Skeletal muscle satellite cell (primary cell): Measurements from ENCODE around the gene PNMA6F.

Experiments used
- H3K27me3 ChIP-seq: 2 replicates; pipeline ENCODE4 v1.7.0; 2013; ENCODE audit warnings: low read length; ENCODE audit not compliant: control insufficient read depth, insufficient read depth
- H3K36me3 ChIP-seq: 2 replicates; pipeline ENCODE4 v1.7.0; 2013; ENCODE audit warnings: mild to moderate bottlenecking, control low read depth, low read length; ENCODE audit not compliant: insufficient read depth
- H3K4me1 ChIP-seq: 2 replicates; pipeline ENCODE4 v1.7.0; 2013; ENCODE audit warnings: low read length; ENCODE audit not compliant: control insufficient read depth, insufficient read depth
- H3K4me2 ChIP-seq: 2 replicates; pipeline ENCODE4 v1.7.0; 2013; ENCODE audit warnings: mild to moderate bottlenecking, low read length
- H3K4me3 ChIP-seq: 2 replicates; pipeline ENCODE4 v1.7.0; 2013; ENCODE audit warnings: low read length
- H3K9ac ChIP-seq: 2 replicates; pipeline ENCODE4 v1.7.0; 2013; ENCODE audit warnings: mild to moderate bottlenecking, low read depth, low read length, moderate library complexity
- H3K9me3 ChIP-seq: replicated peaks from 2 replicates; pipeline ENCODE4 v1.7.0; 2013; ENCODE audit warnings: mild to moderate bottlenecking, control low read depth, low read length

The PNMA6F gene

DNA sequence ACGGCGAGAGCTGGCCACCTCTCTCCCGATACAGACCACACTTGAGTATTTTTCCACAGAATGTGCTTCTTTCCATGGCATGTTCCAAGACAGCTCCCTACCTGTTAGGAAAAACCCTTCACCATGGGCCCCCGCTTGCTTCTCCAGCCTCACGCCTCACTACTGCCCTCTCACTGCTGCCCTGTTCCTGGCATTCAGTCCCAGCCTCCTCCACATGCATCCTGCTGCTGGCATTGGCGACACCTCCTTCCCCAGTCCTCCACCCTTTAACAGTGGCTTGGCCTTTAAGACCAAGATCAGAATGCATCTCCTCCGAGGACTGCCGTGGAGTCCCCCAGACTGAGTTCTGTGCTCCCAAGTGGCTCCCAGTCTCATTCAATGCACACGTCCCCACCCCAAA lies 10.7 kb downstream of the PNMA6F start:
- H3K4me2 ChIP-seq, result no peak overlapping the region

DNA sequence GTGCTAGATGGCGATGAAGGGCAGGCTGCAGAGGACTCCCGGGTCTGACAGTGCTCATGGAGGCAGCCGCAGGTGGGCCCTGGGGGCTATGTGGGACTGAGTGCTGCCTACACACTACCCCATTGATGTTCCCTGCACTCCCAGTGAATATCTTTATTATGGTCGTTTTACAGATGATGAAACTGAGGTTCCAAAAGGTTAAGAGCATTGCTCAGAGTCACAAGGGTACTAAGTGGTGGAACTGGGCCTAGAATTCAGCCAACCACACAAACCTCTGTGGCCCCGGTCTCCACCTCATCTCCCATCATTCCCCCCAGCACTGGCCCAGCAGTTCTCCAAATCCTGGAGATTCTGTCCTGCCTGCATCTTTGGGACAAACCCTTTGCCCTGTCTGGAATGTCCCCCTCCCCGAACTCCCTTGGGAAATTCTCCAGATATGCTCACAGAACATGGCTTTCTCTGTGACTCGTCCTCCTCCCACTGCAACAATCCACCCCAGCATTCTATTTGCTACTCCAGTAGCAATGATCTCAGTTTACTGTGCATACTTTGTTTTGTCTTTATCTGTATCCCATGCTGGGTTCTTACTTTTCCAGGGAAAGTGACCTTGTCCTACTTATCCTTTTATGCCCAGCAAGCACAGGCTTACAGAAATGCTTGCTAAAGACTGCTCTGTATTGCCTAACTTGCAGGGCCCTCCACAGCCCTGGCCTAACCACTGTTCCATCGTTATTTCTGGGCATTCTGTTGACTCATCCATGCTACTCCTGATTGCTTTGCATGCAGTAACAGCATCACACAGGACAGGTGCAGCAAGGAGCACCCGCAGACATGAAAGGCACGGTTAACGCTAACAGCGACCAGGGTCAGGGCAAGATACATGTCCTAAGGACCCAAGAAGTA lies 14.0 kb downstream of the PNMA6F start:
- no peak overlapping the region for H3K4me2 ChIP-seq
- H3K27me3 ChIP-seq, result peaks cover 37% of the 10 kb centered on the region
- no peaks in the 10 kb centered on the region for H3K36me3 ChIP-seq
- H3K4me3 ChIP-seq, result no peak overlapping the region
- no peaks in the 10 kb centered on the region for H3K9me3 ChIP-seq
- H3K4me1 ChIP-seq, result no peaks in the 10 kb centered on the region
- no peak overlapping the region for H3K9ac ChIP-seq

More for the DNA sequence above, 10.7 kb downstream of the PNMA6F start:
- no peaks in the 10 kb centered on the region for H3K9me3 ChIP-seq
- H3K4me1 ChIP-seq, result no peaks in the 10 kb centered on the region
- H3K36me3 ChIP-seq, result no peaks in the 10 kb centered on the region
- H3K4me3 ChIP-seq, result no peak overlapping the region
- H3K9ac ChIP-seq, result no peak overlapping the region
- H3K27me3 ChIP-seq, result peaks cover 13% of the 10 kb centered on the region

GRCh38 chrX:153306527-153307115 lies 14.9 kb downstream of the PNMA6F start:
- H3K9ac ChIP-seq, result no peak overlapping the region
- no peaks in the 10 kb centered on the region for H3K4me1 ChIP-seq
- no peak overlapping the region for H3K4me3 ChIP-seq
- H3K9me3 ChIP-seq, result no peaks in the 10 kb centered on the region
- peaks cover 46% of the 10 kb centered on the region for H3K27me3 ChIP-seq
- no peak overlapping the region for H3K4me2 ChIP-seq
- H3K36me3 ChIP-seq, result no peaks in the 10 kb centered on the region

- Histone ChIP-seq H3K9me3 (no peaks in the 10 kb centered on the region), H3K9ac (no peak overlapping the region), H3K4me2 (no peak overlapping the region), H3K4me1 (no peaks in the 10 kb centered on the region), H3K4me3 (no peak overlapping the region), H3K27me3 (peaks cover 46% of the 10 kb centered on the region), H3K36me3 (no peaks in the 10 kb centered on the region)
Measured at GRCh38 chrX:153305972-153306371, 15.6 kb downstream of the PNMA6F start.

GRCh38 chrX:153304988-153305736 lies 16.4 kb downstream of the PNMA6F start:
- no peaks in the 10 kb centered on the region for H3K4me1 ChIP-seq
- H3K9me3 ChIP-seq, result no peaks in the 10 kb centered on the region
- no peak overlapping the region for H3K9ac ChIP-seq
- H3K4me2 ChIP-seq, result no peak overlapping the region
- no peaks in the 10 kb centered on the region for H3K36me3 ChIP-seq
- H3K27me3 ChIP-seq, result peaks cover 41% of the 10 kb centered on the region
- no peak overlapping the region for H3K4me3 ChIP-seq

DNA sequence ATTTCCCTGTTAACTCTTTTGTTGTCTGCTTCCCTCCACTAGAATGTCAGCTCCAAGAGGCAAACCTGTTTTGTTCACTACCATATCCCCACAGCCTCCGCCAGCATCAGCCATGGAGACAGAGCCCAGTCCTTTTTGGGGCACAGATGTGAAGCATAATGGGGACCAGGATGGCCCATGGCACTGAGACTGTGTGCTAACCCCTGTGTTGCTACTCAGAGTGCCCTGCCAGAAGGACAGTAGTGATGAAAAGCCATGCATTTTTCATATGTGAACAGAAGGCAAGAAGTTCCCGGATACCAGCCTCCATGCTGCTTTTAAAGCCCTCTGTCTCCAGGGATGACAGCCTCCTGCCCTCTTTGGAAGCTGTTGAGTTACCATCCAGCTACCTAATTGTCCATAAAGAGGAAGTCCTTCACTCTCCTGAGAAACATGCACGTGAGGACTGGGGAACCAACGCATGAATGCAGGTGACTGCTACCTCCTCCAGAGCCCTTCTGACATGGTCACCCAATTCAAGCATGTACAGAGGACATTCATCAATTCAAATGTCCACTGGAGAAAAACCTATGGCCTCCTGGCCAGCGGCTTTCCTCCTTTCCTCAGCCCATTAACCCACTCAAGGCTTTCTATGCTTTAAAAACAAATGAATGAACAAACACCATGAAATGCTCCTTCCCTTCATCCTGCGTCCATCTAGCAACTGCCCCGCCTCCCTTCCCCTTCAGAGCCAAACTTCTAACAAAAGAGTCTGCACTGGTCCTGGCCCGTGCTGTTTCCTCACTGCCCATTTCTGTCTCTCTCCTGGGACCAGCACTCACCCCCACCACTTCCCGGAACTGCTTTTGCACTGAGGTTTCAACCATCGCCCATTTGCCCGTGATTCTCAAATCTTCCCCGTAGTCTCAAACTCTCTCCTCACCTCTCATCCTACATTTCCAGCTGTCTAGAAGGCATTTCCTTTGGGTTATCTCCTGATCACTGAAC lies 18.0 kb downstream of the PNMA6F start:
- no peaks in the 10 kb centered on the region for H3K4me1 ChIP-seq
- H3K9ac ChIP-seq, result no peak overlapping the region
- H3K4me2 ChIP-seq, result no peak overlapping the region
- no peaks in the 10 kb centered on the region for H3K36me3 ChIP-seq
- no peak overlapping the region for H3K4me3 ChIP-seq
- H3K9me3 ChIP-seq, result no peaks in the 10 kb centered on the region
- H3K27me3 ChIP-seq, result peaks cover 42% of the 10 kb centered on the region

DNA sequence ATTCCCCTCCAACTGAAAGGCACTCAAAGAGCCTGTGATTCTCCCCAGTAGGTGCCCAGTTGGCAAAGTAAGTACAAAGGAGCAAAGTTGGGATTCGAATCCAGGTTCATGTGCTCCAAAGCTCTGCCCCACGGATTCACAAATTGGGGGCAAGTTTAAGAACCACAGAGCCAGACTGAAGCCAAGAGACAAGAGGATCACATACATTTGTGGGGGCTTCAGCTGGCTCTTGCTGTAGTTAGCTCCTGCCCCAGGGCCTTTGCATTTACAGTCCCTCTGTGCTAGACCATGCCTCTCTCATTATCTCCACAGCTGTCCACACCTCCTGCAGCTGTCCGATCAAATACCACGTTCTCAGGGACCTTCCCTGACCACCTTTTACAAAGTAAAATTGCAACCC lies 18.8 kb downstream of the PNMA6F start:
- Histone ChIP-seq H3K4me3 (no peak overlapping the region), H3K9ac (no peak overlapping the region), H3K9me3 (no peaks in the 10 kb centered on the region), H3K36me3 (no peaks in the 10 kb centered on the region), H3K27me3 (peaks cover 42% of the 10 kb centered on the region), H3K4me2 (no peak overlapping the region), H3K4me1 (no peaks in the 10 kb centered on the region)

DNA sequence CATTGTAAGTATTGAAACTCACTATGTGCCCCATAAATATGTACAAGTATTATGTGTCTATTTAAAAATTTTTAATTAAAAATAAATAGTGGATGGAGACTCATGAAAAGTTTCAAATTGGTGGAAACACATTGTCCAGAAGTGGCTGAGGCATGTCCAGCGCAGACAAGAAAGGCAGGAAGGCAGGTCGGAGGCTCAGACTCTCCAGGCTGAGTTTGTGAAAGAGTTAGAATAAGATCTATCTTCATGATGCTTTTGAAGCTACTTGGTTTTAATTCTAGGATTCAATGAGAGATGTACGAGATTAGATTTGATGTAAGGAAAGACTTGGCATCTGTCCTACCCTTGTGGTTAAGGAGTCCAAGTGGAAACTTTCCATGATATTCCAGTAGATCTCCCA lies 19.8 kb downstream of the PNMA6F start:
- Histone ChIP-seq H3K9ac (no peak overlapping the region), H3K36me3 (no peaks in the 10 kb centered on the region), H3K9me3 (no peaks in the 10 kb centered on the region), H3K4me3 (no peak overlapping the region), H3K4me2 (no peak overlapping the region), H3K4me1 (no peaks in the 10 kb centered on the region), H3K27me3 (peaks cover 46% of the 10 kb centered on the region)

DNA sequence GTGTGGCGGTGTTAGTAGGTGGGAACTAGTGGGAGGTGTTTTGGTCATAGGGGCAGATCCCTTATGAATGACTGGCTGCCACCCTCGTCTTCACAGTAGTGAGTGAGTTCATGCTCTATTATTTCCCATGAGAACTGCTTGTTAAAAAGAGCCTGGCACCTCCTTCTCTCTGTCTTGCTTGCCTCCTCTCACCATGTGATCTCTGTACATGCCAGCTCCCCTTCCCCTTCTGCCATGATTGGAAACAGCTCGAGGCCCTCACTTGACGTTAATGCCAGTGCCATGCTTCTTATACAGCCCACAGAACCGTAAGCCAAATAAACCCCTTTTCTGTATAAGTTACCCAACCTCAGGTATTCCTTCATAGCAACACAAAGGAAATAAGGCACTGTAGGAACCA lies 21.7 kb downstream of the PNMA6F start:
- Histone ChIP-seq H3K4me3 (no peak overlapping the region), H3K9ac (no peak overlapping the region), H3K4me1 (no peaks in the 10 kb centered on the region), H3K4me2 (no peak overlapping the region), H3K27me3 (peaks cover 40% of the 10 kb centered on the region), H3K9me3 (no peaks in the 10 kb centered on the region), H3K36me3 (no peaks in the 10 kb centered on the region)

DNA sequence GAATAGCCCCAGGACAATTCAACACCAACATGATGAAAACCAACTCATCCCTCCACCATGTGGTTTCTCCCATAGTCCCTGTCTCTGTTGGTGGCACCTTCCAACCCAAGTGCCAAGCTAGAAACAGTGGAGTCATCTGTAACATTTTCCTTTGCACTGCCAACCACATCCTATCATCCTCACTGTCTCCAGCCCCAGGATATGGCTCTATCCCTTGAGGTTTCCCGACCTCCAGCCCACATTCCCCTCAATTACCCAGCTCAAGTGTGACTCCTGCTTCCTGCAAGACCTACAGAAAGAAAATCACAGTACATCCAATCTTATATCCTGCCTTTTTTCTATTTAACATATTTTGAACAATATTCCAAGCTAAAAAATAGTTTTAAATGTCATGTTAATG lies 24.2 kb downstream of the PNMA6F start:
- Histone ChIP-seq H3K4me3 (no peak overlapping the region), H3K27me3 (peaks cover 20% of the 10 kb centered on the region), H3K9ac (no peak overlapping the region), H3K9me3 (no peaks in the 10 kb centered on the region), H3K4me2 (no peak overlapping the region), H3K4me1 (no peaks in the 10 kb centered on the region), H3K36me3 (no peaks in the 10 kb centered on the region)
